ENCODE results near the gene ATXN1. TPM values are rescaled to one million over a fixed set of nuclear protein-coding genes. Genes with fewer than 3 reads are reported as not detected.

Gene ATXN1
- total and polyA plus RNA-seq, 2 of the 8 experiments (the other 6 are each of a cell fraction or from before 2014, with no cell fraction given) = 1.6 to 4.0 TPM

DNA sequence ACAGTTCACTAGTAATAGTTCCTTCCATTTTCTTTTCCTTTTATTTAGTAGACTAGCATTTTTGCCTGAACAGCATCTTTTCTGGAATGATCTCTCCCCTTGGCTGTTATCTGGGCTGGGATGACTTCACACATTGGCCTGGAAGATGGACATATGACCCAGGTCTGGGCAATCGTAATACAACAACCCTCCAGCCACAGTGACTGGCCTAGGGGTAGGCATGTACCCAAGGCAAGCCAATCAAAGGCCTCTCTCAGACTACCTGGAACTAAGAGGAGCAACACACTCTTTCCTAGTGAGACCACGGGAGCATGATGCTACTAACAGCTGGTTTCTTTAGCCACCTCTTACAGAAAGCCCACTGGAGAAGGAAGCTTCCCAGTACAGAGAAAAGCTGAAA lies 270.6 kb downstream of the ATXN1 start:
- H4K5ac ChIP-seq (ENCODE audit: insufficient read length, low read depth, low read length) = no peak overlapping the region
- H3K79me1 ChIP-seq (ENCODE audit: low read depth, low read length) = no peaks in the 10 kb centered on the region
- H3K4me3 ChIP-seq (ENCODE audit: extremely low read depth in 1 of 4, insufficient read depth in 2 of 4, low read depth in 3 of 4, low read length in 4 of 4) = no peak overlapping the region
- no peak overlapping the region; the same call in 1 of the 2 replicates for H4K8ac ChIP-seq (ENCODE audit: extremely low read depth, insufficient read depth, low read length)
- H2BK20ac ChIP-seq (ENCODE audit: low read length) = no peak overlapping the region
- H2BK15ac ChIP-seq (ENCODE audit: low read length) = peak overlapping the region; percentile 68; the same call in 1 of the 2 replicates
- H3K4ac ChIP-seq (replicated peaks; ENCODE audit: insufficient read length, low read depth, low read length) = no peak overlapping the region
- no peak overlapping the region for H2AFZ ChIP-seq (ENCODE audit: low read length)
- H3K9ac ChIP-seq (replicated peaks in 1 of 4; ENCODE audit: extremely low read depth in 1 of 4, low read depth in 3 of 4, low read length in 3 of 4) = no peak overlapping the region
- H3K27ac ChIP-seq (ENCODE audit: low read depth, low read length) = no peak overlapping the region
- no peak overlapping the region for H3K18ac ChIP-seq (ENCODE audit: extremely low read depth, low read length)
- no peaks in the 10 kb centered on the region for H3K9me3 ChIP-seq (ENCODE audit: insufficient read depth in 2 of 2, low read depth in 1 of 2, low read length in 1 of 2)
- no peaks in the 10 kb centered on the region for H4K20me1 ChIP-seq (replicated peaks in 1 of 2; ENCODE audit: control insufficient read depth in 1 of 2, insufficient read depth in 2 of 2, low read length in 2 of 2)
- H3K23ac ChIP-seq (ENCODE audit: insufficient read length) = no peak overlapping the region
- no peak for FAIRE-seq
- no peak overlapping the region for H2AK5ac ChIP-seq (ENCODE audit: low read depth, low read length)
- H3K27me3 ChIP-seq (replicated peaks in 1 of 4; ENCODE audit: control insufficient read depth in 3 of 4, extremely low read depth in 1 of 4, insufficient read depth in 3 of 4, low read length in 3 of 4) = no peaks in the 10 kb centered on the region
- WGBS, 2 experiments (ENCODE audit: extremely low coverage in 1 of 2, insufficient coverage in 1 of 2, insufficient read length in 1 of 2, insufficient replicate concordance in 2 of 2, low coverage in 1 of 2, low lambda C conversion rate in 2 of 2, missing lambda C conversion rate in 1 of 2) = 79% methylated on average over 2 of the region's 2 CpGs; no CpG with 5 or more reads in 1 of the 2 experiments
- H4K91ac ChIP-seq (replicated peaks; ENCODE audit: insufficient read length, low read length) = no peak overlapping the region
- peaks cover 0 to 8% (median 4%) of the 10 kb centered on the region in 4 experiments; a peak in 4 of 7 replicates for H3K4me1 ChIP-seq (replicated peaks in 1 of 4; ENCODE audit: control insufficient read depth in 3 of 4, insufficient read depth in 4 of 4, low read length in 3 of 4)
- ChIA-PET POLR2A (ENCODE audit: partially characterized antibody) (no interaction called here), CTCF (ENCODE audit: partially characterized antibody) (interaction anchor here (0.6 kb wide), 1 partner anchor 151 kb away, joined by 3 read pairs; no protein-coding TSS in a partner anchor)
- no peak overlapping the region for H2BK120ac ChIP-seq (replicated peaks; ENCODE audit: low read depth, low read length)
- H3K14ac ChIP-seq (ENCODE audit: insufficient read length) = no peak overlapping the region
- H3K79me2 ChIP-seq (ENCODE audit: control insufficient read depth in 1 of 2, insufficient read depth in 2 of 2, low read length in 2 of 2) = no peaks in the 10 kb centered on the region
- H3K4me2 ChIP-seq (ENCODE audit: insufficient read depth in 1 of 2, low read depth in 2 of 2, low read length in 2 of 2) = no peak overlapping the region
- no peak overlapping the region for H2BK5ac ChIP-seq (ENCODE audit: low read depth, low read length)
- H2BK12ac ChIP-seq (ENCODE audit: low read depth, low read length) = no peak overlapping the region
- DNase-seq (ENCODE audit: low read depth in 1 of 2, low spot score in 2 of 2) = no peak
- H3K23me2 ChIP-seq (ENCODE audit: low read depth, low read length) = no peaks in the 10 kb centered on the region
- no peaks in the 10 kb centered on the region for H3K36me3 ChIP-seq (ENCODE audit: control insufficient read depth in 2 of 4, insufficient read depth in 4 of 4, low read length in 3 of 4)
- H3K56ac ChIP-seq (replicated peaks; ENCODE audit: insufficient read length, low read depth, low read length) = no peak overlapping the region
- no peak for TF ChIP-seq SIX5 (IDR thresholded peaks at IDR 0.05; ENCODE audit: low read depth, low read length)
- TF ChIP-seq, protein P1, sequence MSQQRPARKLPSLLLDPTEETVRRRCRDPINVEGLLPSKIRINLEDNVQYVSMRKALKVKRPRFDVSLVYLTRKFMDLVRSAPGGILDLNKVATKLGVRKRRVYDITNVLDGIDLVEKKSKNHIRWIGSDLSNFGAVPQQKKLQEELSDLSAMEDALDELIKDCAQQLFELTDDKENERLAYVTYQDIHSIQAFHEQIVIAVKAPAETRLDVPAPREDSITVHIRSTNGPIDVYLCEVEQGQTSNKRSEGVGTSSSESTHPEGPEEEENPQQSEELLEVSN (IDR thresholded peaks at IDR 0.05) = no peak
- TF ChIP-seq, protein P2, sequence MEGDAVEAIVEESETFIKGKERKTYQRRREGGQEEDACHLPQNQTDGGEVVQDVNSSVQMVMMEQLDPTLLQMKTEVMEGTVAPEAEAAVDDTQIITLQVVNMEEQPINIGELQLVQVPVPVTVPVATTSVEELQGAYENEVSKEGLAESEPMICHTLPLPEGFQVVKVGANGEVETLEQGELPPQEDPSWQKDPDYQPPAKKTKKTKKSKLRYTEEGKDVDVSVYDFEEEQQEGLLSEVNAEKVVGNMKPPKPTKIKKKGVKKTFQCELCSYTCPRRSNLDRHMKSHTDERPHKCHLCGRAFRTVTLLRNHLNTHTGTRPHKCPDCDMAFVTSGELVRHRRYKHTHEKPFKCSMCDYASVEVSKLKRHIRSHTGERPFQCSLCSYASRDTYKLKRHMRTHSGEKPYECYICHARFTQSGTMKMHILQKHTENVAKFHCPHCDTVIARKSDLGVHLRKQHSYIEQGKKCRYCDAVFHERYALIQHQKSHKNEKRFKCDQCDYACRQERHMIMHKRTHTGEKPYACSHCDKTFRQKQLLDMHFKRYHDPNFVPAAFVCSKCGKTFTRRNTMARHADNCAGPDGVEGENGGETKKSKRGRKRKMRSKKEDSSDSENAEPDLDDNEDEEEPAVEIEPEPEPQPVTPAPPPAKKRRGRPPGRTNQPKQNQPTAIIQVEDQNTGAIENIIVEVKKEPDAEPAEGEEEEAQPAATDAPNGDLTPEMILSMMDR (IDR thresholded peaks at IDR 0.05; ENCODE audit: control extremely low read depth in 1 of 3, insufficient read depth in 1 of 3, low read depth in 1 of 3, low read length in 3 of 3) = no peak
- no peak for TF ChIP-seq KDM4A (IDR thresholded peaks at IDR 0.05; ENCODE audit: low read depth, low read length, severe bottlenecking)
- TF ChIP-seq SIN3A (conservative IDR thresholded peaks at IDR 0.05 in 1 of 2, IDR thresholded peaks at IDR 0.05 in 1 of 2; ENCODE audit: low read depth in 1 of 2, low read length in 2 of 2) = no peak
- TF ChIP-seq RBBP5 (IDR thresholded peaks at IDR 0.05; ENCODE audit: borderline replicate concordance, low read depth, low read length) = no peak
- no peak for TF ChIP-seq BRCA1 (IDR thresholded peaks at IDR 0.05; ENCODE audit: low read depth, low read length)
- no peak for TF ChIP-seq GTF2F1 (IDR thresholded peaks at IDR 0.05; ENCODE audit: borderline replicate concordance, low read depth, low read length)
- TF ChIP-seq KDM5A (IDR thresholded peaks at IDR 0.05; ENCODE audit: low read length) = no peak
- no peak for TF ChIP-seq SP1 (IDR thresholded peaks at IDR 0.05; ENCODE audit: low read depth, low read length)
